ENCODE measurements around the gene NONO.
"Not testable (repeated sequence)": the region's sequence is repeated elsewhere in the genome, so short reads cannot be mapped to it uniquely, and the experiment has no call there.

The NONO gene

DNA sequence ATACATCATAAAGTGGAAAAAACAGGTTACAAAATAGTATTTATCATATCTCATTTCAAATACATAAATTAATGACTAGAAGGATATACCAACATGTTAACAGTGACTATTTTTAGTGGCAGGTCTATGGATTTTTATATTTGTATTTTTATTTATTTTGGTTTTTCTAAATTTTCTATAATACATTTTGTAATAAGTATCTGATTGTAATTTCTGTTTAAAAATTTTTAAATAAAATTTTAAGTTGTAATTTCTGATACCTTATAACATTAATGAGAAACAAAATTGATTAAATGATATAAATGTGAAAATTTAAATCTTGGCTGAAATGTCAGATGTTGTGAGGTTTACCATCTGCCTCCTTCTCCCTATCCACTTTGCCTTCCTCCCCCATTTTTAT is 2.5 kb downstream of the NONO start:
- DNase-seq (ENCODE audit: low read depth), result no peak

GRCh38 chrX:71291381-71291780 is 7.9 kb downstream of the NONO start:
- DNase-seq (ENCODE audit: low read depth), result peak; percentile 79

GRCh38 chrX:71292669-71293365 is 9.4 kb downstream of the NONO start:
- DNase-seq (ENCODE audit: low read depth), result peak; percentile 68

- no peak for DNase-seq (ENCODE audit: low read depth)
These were observed 13.4 kb downstream of the NONO start for GRCh38 chrX:71296806-71297205.

- peak; percentile 68 for DNase-seq (ENCODE audit: low read depth)
These were observed 14.7 kb downstream of the NONO start for GRCh38 chrX:71298119-71298518.

DNA sequence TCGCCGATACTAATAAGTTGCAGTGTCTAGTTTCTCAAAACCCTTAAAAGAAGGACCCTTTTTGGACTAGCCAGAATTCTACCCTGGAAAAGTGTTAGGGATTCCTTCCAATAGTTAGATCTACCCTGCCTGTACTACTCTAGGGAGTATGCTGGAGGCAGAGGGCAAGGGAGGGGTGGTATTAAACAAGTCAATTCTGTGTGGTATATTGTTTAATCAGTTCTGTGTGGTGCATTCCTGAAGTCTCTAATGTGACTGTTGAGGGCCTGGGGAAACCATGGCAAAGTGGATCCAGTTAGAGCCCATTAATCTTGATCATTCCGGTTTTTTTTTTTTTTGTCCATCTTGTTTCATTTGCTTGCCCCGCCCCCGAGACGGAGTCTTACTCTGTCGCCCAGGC is 16.6 kb downstream of the NONO start:
- DNase-seq (ENCODE audit: low read depth), result not testable (repeated sequence)

DNA sequence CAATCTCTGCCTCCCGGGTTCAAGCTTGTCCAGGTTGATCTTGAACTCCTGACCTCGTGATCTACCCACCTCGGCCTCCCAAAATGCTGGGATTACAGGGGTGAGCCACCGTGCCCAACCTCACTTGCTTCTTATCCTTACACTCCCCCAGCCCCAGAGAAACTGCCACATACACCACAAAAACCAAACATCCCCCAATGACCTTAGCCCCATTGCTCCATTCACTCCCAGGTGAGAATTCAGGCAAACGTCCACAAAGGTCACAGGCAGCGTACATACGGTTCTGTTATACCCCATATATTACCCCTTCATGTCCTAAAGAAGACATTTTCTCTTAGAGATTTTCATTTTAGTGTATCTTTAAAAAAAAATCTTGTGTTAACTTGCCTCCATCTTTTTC is 17.1 kb downstream of the NONO start:
- not testable (repeated sequence) for DNase-seq (ENCODE audit: low read depth)

DNA sequence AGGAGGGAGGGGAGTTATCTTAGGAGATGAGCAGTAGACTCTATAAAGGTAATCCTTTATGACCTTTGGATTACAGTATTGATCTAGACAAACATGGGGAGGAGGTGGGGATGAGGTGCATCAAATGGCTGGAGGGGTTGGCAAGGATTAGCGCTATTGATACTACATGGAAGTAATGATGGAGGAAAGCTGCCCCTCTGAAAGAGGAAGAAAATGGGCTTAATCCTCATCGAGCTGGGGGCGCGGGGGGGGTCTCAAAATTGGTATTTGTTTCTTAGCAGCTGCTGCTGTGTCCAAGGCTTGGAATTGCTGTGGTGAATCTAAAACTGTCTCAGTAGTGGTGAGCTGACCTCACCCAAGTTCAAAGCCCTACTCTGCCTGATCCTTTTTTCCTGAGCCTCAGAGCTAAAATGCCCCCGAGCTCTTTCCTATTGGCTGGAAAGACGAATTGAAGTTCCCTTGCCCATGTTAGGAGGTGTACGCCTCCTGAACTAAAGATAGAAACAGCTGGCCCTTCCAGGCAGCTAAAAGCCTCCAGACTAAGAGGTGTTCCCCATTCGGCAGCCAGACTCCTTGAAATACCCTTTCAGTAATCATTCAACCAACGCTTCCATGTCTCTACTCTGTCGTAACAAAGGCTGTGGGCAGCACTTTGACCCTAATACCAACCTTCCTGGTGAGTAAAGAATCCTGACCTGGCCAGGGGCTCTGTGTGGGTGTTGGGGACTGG is 17.9 kb downstream of the NONO start, which contains the start of gene ITGB1BP2:
ITGB1BP2 (plus strand) TSS at position 556 of the 730 bp plus-strand sequence; CDS start at position 613, 57 bp downstream.
- peak; percentile 27 for DNase-seq (ENCODE audit: low read depth)

- DNase-seq (ENCODE audit: low read depth), result peak; percentile 22
These were observed 19.2 kb downstream of the NONO start for GRCh38 chrX:71302461-71303213.

DNA sequence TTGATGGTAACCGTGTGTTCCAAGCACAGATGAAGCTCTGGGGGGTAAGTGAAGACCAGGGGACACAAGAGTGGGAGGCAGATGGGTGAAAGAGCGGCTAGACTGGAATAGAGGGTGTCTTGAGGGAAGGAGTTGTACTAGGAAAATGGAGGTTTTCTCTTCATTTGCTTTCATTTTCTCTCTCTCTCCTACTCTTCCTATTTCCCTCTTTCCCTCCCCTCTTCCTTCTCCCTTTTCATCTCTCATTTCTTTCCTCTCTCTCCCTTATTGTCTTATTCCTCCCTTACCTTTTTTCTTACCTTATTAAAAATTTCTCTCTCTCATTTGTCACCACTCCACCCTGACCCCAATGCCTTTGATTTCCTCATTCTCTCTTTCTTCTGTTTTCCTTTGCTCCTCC is 21.1 kb downstream of the NONO start:
- DNase-seq (ENCODE audit: low read depth), result no peak

GRCh38 chrX:71315917-71316316 is 32.5 kb downstream of the NONO start:
- DNase-seq (ENCODE audit: low read depth), result peak; percentile 87

DNA sequence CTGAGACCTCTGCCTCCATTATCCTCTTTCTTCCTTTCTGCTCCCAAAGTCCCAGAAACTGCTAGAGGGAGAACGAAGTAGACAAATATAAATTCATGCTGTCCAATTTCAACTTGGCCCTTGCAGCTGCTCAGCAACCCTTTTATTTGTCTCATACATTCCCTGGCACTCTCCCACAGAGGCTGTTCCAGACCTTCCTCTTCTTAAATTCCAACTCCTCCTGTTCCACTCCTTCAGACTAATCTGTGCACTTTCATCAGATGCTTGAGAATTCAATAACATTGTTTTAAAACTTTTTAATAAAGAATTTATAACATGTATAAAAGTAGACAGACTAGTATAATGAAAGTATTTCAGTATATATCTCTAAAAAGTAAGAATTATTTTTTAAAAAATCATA is 33.5 kb downstream of the NONO start:
- not testable (repeated sequence) for DNase-seq (ENCODE audit: low read depth)

DNA sequence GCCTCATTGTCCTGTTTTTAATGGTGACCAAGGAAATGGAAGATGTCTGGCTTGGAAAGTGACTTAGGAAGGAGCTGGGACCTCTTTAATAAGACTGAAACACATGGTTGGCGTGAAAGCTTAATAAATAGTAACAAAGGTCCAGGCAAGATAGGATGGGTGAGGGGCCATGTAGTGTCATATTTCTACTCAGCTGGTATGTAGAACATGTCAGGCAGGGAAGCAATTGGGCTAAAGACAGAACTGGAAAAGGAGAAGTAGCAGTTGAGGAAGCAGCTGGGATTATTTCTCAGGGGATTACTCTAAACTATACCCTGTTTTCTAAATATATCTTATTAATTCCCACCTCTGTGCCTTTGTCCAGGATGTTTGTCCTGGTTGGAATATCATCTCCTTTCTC is 36.7 kb downstream of the NONO start:
- no peak for DNase-seq (ENCODE audit: low read depth)

GRCh38 chrX:71321731-71322130 is 38.3 kb downstream of the NONO start:
- DNase-seq (ENCODE audit: low read depth), result no peak

- not testable (repeated sequence) for DNase-seq (ENCODE audit: low read depth)
These were observed 41.0 kb downstream of the NONO start for GRCh38 chrX:71324452-71324851.

DNA sequence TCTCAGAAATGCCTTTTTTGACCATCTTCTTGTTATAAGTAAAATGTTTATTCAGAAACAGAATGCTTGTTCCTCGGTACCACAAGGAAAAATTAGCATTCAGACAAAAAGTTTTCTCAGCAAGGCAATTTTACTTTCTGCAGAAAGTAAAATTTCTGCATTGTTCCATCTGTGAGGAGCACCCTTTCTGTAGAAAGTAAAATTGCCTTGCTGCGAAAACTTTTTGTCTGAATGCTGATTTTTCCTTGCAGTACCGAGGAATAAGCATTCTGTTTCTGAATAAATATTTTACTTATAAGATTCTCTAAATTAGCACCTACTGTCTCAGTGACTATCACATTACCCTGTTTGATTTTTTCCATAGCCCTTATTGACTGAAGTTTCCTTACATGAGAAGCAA is 43.0 kb downstream of the NONO start:
- DNase-seq (ENCODE audit: low read depth), result no peak

DNA sequence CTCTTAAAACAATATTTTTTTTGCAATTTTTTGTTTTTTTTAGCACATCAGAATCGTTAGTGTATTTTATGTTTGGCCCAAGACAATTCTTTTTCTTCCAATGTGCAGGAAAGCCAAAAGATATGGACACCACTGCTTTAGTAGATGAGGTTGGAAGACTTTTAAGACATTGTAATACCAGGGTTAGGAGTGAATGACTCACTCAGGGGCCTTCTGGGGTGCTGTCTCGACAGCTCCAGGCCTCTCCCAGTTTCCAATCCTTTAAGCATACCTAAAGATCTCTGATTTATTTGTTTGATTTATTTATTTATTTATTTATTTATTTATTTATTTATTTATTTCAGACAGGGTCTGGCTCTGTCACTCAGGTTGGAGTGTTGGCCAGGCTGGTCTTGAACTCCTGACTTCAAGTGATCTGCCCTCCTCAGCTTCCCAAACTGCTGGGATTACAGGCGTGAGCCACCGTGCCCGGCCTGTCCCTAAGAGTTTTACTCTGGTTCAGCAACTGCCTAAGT is 65.8 kb downstream of the NONO start:
- DNase-seq (ENCODE audit: low read depth), result peak; percentile 39

DNA sequence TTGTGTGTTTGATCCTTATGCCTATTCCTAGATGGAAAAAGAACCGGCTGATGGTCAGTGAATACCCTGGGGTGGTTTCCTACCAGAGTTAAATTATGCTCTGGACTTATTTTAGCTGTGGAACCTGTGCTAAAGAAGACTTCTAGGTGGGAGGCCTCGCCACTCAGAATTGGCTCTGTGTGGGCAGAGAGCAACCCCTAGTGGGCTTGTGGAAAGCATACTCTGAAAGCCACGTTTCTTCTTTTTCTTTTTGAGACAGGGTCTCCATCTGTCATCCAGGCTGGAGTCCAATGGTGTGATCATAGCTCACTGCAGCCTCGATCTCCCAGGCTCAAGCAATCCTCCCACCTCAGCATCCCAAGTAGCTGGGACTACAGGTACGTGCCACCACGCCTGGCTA is 66.4 kb downstream of the NONO start:
- DNase-seq (ENCODE audit: low read depth), result not testable (repeated sequence)
